Gastroesophageal sphincter (tissue), 4 donors: ENCODE results near the gene ABHD12. TPM values are rescaled to one million over a fixed set of nuclear protein-coding genes. Genes with fewer than 3 reads are reported as not detected.

ENCODE experiments used
- ATAC-seq: fragments of 150-250 bp; one replicate; pipeline ENCODE4 v1.9.1; 2016; ENCODE audit warnings: mild to moderate bottlenecking, moderate library complexity
- H3K27ac ChIP-seq, 4 donors: fragments of 200-600 bp; sonication (generic) in 3 of 4; 1 replicate in 3 of 4; 2 replicates in 1 of 4; pipeline ENCODE4 v1.5.1; 2016 to 2019
- H3K27me3 ChIP-seq: fragments of 200-600 bp; sonication (generic); one replicate; pipeline ENCODE4 v1.5.1; 2019
- H3K36me3 ChIP-seq, 2 donors: fragments of 200-600 bp; sonication (generic); one replicate each; pipeline ENCODE4 v1.5.1; 2019; ENCODE audit warnings: control low read depth in 1 of 2
- H3K4me1 ChIP-seq, 3 donors: fragments of 200-600 bp; sonication (generic); 1 replicate in 2 of 3; 2 replicates in 1 of 3; pipeline ENCODE4 v1.5.1; 2016 to 2019; ENCODE audit warnings: control low read depth in 2 of 3
- H3K4me3 ChIP-seq, 2 donors: fragments of 200-600 bp; sonication (generic); one replicate each; pipeline ENCODE4 v1.5.1; 2019; ENCODE audit warnings: mild to moderate bottlenecking in 1 of 2, moderate library complexity in 1 of 2
- H3K9me3 ChIP-seq, 3 donors: fragments of 200-600 bp; sonication (generic); one replicate each; pipeline ENCODE4 v1.5.1; 2017 to 2019; ENCODE audit warnings: control low read depth in 2 of 3
- EP300 ChIP-seq: sonication (generic); formaldehyde crosslinking; IDR thresholded peaks from one replicate; pipeline ENCODE4 v1.6.1; 2017; ENCODE audit warnings: antibody characterized with exemption, mild to moderate bottlenecking
- POLR2A ChIP-seq, 2 donors: fragments of 450-650 bp; IDR thresholded peaks; one replicate each; pipeline ENCODE4 v1.6.1; 2017; ENCODE audit warnings: antibody characterized with exemption in 2 of 2, mild to moderate bottlenecking in 2 of 2, moderate library complexity in 1 of 2
- POLR2AphosphoS5 ChIP-seq: sonication (generic); formaldehyde crosslinking; IDR thresholded peaks from one replicate; pipeline ENCODE4 v1.6.1; 2017; ENCODE audit warnings: antibody characterized with exemption
- WGBS, 2 donors: methylation state at CpG; one replicate each; pipeline ENCODE4 v1.1.5; 2018; ENCODE audit warnings: low coverage in 1 of 2; 5-methylcytosine and 5-hydroxymethylcytosine counted together
- total RNA-seq, 4 donors: library from RNA; depleted of rRNA; stranded (reverse); fragments of >200 nt; gene quantifications; one replicate each; pipeline ENCODE4 v1.1.0, GENCODE V29; 2016
- TF ChIP-seq, protein P1 (sequence below), 4 experiments: fragments of 200-600 bp in 2 of 4; fragments of 450-650 bp in 2 of 4; sonication (generic) in 1 of 4; IDR thresholded peaks; one replicate each; pipeline ENCODE4 v1.5.1; 2017 to 2019; ENCODE audit warnings: antibody characterized with exemption in 4 of 4, mild to moderate bottlenecking in 2 of 4, moderate library complexity in 2 of 4

Gene ABHD12
- total RNA-seq, 4 donors from 2014 or later = 19.2 to 45.9 (median 39.3) TPM

DNA sequence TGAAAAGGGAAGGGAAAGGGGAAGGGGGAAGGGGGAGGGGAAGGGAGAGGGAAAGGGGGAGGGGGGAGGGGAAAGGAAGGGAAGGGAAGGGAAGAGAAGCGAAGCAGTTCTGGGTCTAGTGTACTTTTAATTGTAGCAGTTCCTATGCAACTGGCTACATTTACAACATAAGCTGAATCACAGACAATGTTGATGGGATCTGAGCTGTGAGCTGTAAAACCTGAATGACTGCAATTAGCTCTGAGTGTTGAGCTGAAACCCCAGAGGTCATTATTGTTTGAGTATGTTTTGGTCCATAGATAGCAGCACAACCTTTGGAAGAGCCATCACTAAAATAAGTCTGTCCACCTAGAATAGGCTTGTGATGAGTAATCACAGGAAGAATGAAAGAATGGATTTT is 7.2 kb upstream of the ABHD12 start:
- WGBS, 2 donors = 42 to 80% methylated on average over 1 of the region's 1 CpG
- peaks cover 0 to 5% (median 0%) of the 10 kb centered on the region in 3 donors for H3K4me1 ChIP-seq
- H3K27me3 ChIP-seq = no peaks in the 10 kb centered on the region
- H3K36me3 ChIP-seq = no peaks in the 10 kb centered on the region
- peaks cover 0 to 15% (median 0%) of the 10 kb centered on the region in 3 donors for H3K9me3 ChIP-seq
- no peak overlapping the region for H3K4me3 ChIP-seq
- TF ChIP-seq POLR2AphosphoS5 (no peak), POLR2A (IDR thresholded peaks at IDR 0.05) (no peak), EP300 (no peak)
- TF ChIP-seq, protein P1, sequence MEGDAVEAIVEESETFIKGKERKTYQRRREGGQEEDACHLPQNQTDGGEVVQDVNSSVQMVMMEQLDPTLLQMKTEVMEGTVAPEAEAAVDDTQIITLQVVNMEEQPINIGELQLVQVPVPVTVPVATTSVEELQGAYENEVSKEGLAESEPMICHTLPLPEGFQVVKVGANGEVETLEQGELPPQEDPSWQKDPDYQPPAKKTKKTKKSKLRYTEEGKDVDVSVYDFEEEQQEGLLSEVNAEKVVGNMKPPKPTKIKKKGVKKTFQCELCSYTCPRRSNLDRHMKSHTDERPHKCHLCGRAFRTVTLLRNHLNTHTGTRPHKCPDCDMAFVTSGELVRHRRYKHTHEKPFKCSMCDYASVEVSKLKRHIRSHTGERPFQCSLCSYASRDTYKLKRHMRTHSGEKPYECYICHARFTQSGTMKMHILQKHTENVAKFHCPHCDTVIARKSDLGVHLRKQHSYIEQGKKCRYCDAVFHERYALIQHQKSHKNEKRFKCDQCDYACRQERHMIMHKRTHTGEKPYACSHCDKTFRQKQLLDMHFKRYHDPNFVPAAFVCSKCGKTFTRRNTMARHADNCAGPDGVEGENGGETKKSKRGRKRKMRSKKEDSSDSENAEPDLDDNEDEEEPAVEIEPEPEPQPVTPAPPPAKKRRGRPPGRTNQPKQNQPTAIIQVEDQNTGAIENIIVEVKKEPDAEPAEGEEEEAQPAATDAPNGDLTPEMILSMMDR (IDR thresholded peaks at IDR 0.05) = no peak
- ATAC-seq = no peak
- H3K27ac ChIP-seq = no peak overlapping the region

DNA sequence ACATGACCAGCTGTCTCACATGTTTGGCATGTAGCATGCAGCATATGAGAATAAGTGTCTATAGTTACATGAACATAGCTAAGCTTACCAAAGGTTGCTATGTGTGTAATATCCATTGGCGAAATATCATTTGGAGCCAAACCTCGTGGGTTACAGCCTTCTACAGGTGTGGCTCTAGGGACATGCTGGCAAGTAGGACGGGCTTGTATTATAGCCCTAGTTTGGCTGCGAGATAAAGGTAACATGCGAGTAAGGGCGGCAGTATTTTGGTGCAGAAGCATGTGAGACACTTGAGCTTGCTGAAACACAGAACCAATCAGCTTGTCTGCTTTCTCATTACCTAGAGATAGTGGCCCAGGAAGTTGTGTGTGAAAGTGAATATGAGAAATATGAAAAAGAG is 6.5 kb upstream of the ABHD12 start:
- Histone ChIP-seq H3K27ac (no peak overlapping the region), H3K27me3 (no peaks in the 10 kb centered on the region), H3K9me3 (peaks cover 0 to 8% (median 0%) of the 10 kb centered on the region in 3 donors), H3K4me1 (peaks cover 0 to 5% (median 0%) of the 10 kb centered on the region in 3 donors), H3K36me3 (no peaks in the 10 kb centered on the region), H3K4me3 (no peak overlapping the region)
- whole genome bisulfite sequencing, 2 donors = 74 to 84% methylated on average over 5 to 6 of the region's 6 CpGs
- no peak for ATAC-seq
- no peak for TF ChIP-seq POLR2AphosphoS5
- TF ChIP-seq, protein P1 (IDR thresholded peaks at IDR 0.05) = no peak
- TF ChIP-seq EP300 = no peak
- TF ChIP-seq POLR2A (IDR thresholded peaks at IDR 0.05) = no peak

DNA sequence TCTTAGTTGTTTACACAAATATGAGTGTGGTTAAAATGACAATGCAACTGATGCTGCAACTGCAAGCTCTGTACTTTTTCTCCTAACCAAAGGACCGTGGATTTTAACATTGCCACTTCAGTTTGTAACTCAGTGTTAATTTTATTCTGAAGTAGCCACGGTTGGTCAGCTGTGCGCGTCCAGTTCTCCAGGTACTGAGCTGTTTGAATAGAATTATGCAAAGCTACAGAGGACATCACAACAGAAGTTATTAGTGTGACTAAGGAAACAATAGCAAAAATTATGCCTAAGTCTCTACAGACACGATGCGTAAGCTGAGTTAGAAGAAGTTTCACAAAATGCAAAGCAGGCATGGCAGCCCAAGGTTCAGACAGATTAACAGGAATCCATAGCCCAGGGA is 4.4 kb upstream of the ABHD12 start:
- H3K27me3 ChIP-seq = no peaks in the 10 kb centered on the region
- no peak for TF ChIP-seq POLR2A (IDR thresholded peaks at IDR 0.05)
- no peak for TF ChIP-seq POLR2AphosphoS5
- TF ChIP-seq EP300 = no peak
- TF ChIP-seq, protein P1 (IDR thresholded peaks at IDR 0.05) = no peak
- no peak overlapping the region for H3K27ac ChIP-seq
- H3K9me3 ChIP-seq = no peaks in the 10 kb centered on the region
- no peak overlapping the region for H3K4me3 ChIP-seq
- no peak for ATAC-seq
- no peaks in the 10 kb centered on the region for H3K36me3 ChIP-seq
- WGBS, 2 donors = 77 to 84% methylated on average over 3 to 6 of the region's 6 CpGs
- H3K4me1 ChIP-seq = peaks cover 0 to 14% (median 0%) of the 10 kb centered on the region in 3 donors

DNA sequence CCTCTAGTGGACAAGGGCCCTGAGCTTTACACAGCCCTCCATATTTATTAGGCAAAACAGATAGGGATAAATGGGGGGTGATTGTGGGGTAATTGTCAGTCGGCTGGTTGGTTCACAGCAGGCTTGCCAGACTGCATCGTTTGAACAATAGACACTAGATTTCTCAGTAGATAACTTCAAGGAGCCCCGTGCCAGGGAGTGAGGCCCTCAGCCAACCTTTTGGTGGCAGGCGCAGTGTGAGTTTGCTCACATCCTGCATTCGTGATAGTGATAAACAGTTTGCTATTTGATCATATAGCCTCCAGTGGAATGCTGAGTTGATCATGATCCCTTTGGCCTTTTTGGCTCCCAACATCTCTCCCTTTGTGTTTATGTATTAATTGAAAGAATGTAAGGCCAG is 3.6 kb upstream of the ABHD12 start:
- Histone ChIP-seq H3K9me3 (no peaks in the 10 kb centered on the region), H3K27ac (no peak overlapping the region), H3K27me3 (no peaks in the 10 kb centered on the region), H3K36me3 (no peaks in the 10 kb centered on the region), H3K4me1 (peaks cover 0 to 21% (median 0%) of the 10 kb centered on the region in 3 donors), H3K4me3 (no peak overlapping the region)
- 58 to 60% methylated on average over 3 to 5 of the region's 5 CpGs for WGBS, 2 donors
- TF ChIP-seq POLR2A (IDR thresholded peaks at IDR 0.05) = no peak
- no peak for TF ChIP-seq EP300
- TF ChIP-seq POLR2AphosphoS5 = no peak
- TF ChIP-seq, protein P1 (IDR thresholded peaks at IDR 0.05) = no peak
- ATAC-seq = no peak

DNA sequence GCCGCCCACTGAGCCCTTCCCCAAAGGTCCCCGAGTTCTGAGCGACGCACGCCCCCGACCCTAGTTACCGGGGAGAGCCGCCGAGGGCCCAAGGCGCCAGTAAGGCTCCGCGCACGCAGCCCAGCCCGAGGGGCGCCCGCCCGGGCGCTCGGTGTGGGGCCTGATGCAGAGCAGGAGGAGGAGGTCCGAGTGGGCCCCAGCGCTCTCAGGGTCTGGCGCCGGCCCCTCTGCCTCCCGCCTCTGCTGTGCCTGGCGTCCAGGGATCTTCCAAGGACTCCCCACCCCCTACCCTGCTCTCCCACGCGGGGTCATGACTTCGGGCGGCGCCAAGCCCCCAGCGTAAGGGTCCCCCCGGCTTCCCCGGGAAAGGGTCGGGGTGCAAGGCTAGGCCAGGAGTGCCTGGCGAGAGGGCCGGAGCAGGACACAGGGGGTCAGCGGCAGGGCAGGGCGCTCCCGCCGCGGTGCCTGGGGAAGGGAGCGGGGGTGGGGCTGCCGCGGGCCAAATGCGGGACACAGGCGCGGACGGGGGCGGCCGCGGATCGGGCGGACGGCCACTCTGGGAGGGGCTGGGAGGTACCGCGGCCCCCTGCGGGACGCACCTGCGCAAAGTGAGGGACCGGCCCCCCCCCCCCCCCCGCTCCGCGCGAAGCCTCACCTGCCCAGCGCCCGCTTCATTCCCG is 637 bp downstream of the ABHD12 start:
- H3K4me3 ChIP-seq = peak overlapping the region; percentile 93 to 96
- peak; percentile 32 for ATAC-seq
- H3K9me3 ChIP-seq = no peaks in the 10 kb centered on the region
- WGBS, 2 donors = no CpG with 5 or more reads among the region's 67 CpGs
- peak overlapping the region; percentile 84 to 97 (median 91) for H3K27ac ChIP-seq
- peaks cover 0 to 22% (median 0%) of the 10 kb centered on the region in 3 donors for H3K4me1 ChIP-seq
- TF ChIP-seq POLR2AphosphoS5 (no peak), POLR2A (IDR thresholded peaks at IDR 0.05) (no peak)
- no peaks in the 10 kb centered on the region for H3K27me3 ChIP-seq
- H3K36me3 ChIP-seq = no peaks in the 10 kb centered on the region
